Naive B cell (primary cell): ENCODE results near the gene KLK5. TPM values are rescaled to one million over a fixed set of nuclear protein-coding genes. Genes with fewer than 3 reads are reported as not detected.

ENCODE experiments used
- polyA plus RNA-seq, 6 donors: library from polyadenylated mRNA; unstranded; fragments of 300-500 nt; fragmentation: Illumina TruSeq; gene quantifications; one replicate each; pipeline ENCODE4 v1.2.3, GENCODE V29; 2021; ENCODE audit warnings: low read depth in 6 of 6

KLK5 gene
- polyA plus RNA-seq, 6 donors from 2014 or later: not detected

Other genes starting within 250 kb of the KLK5 start
- not detected for gene SHANK1, start 233.2 kb downstream of the KLK5 start, polyA plus RNA-seq
- 1 to 10 TPM in 2 of 6 donors, under 1 TPM in 4; 0.49 to 1.1 (median 0.69) TPM for gene CLEC11A, start 229.7 kb downstream of the KLK5 start, polyA plus RNA-seq
- gene GPR32, start 182.6 kb downstream of the KLK5 start, polyA plus RNA-seq: not detected
- not detected for gene ACP4, start 162.6 kb downstream of the KLK5 start, polyA plus RNA-seq
- gene KLK1, start 129.3 kb downstream of the KLK5 start, polyA plus RNA-seq: 1 to 10 TPM; 1.2 to 6.7 (median 2.0) TPM
- gene KLK15, start 119.5 kb downstream of the KLK5 start, polyA plus RNA-seq: not detected
- gene KLK3, start 98.1 kb downstream of the KLK5 start, polyA plus RNA-seq: not detected
- under 1 TPM in 2 of 6 donors, not detected in 4; 0.36 to 0.47 TPM for gene KLK2, start 79.6 kb downstream of the KLK5 start, polyA plus RNA-seq
- under 1 TPM in 1 of 6 donors, not detected in 5; 0.56 TPM for gene KLK4, start 41.6 kb downstream of the KLK5 start, polyA plus RNA-seq
- not detected for gene KLK6, start 16.6 kb upstream of the KLK5 start, polyA plus RNA-seq
- not detected for gene KLK7, start 30.9 kb upstream of the KLK5 start, polyA plus RNA-seq
- gene KLK8, start 48.6 kb upstream of the KLK5 start, polyA plus RNA-seq: not detected
- not detected for gene KLK10, start 66.7 kb upstream of the KLK5 start, polyA plus RNA-seq
- gene KLK11, start 73.6 kb upstream of the KLK5 start, polyA plus RNA-seq: not detected
- not detected for gene KLK12, start 82.0 kb upstream of the KLK5 start, polyA plus RNA-seq
- gene KLK13, start 112.1 kb upstream of the KLK5 start, polyA plus RNA-seq: not detected
- gene KLK14, start 129.8 kb upstream of the KLK5 start, polyA plus RNA-seq: under 1 TPM in 1 of 6 donors, not detected in 5; 0.49 TPM
- 1 to 10 TPM; 1.8 to 5.6 (median 4.2) TPM for gene CTU1, start 155.4 kb upstream of the KLK5 start, polyA plus RNA-seq
- gene SIGLEC9, start 171.9 kb upstream of the KLK5 start, polyA plus RNA-seq: 1 to 10 TPM in 1 of 6 donors, under 1 TPM in 1, not detected in 4; 0.25 to 1.3 TPM
- under 1 TPM in 3 of 6 donors, not detected in 3; 0.22 to 0.32 (median 0.23) TPM for gene SIGLEC7, start 189.3 kb upstream of the KLK5 start, polyA plus RNA-seq